Chondrocyte (in vitro differentiated cells): ENCODE data around the gene SMIM34. TPM values are rescaled to one million over a fixed set of nuclear protein-coding genes. Genes with fewer than 3 reads are reported as not detected.
"Not testable (repeated sequence)": the region's sequence is repeated elsewhere in the genome, so short reads cannot be mapped to it uniquely, and the experiment has no call there.

Experiments used
- DNase-seq: peaks from one replicate; pipeline ENCODE4 v3.0.0; 2021; ENCODE audit warnings: mixed read lengths, low spot score
- H3K27ac Mint-ChIP-seq: one replicate; pipeline ENCODE4 v1.8.0; 2021; ENCODE audit warnings: mild to moderate bottlenecking, moderate library complexity, mixed read lengths; ENCODE audit not compliant: unreplicated experiment
- H3K27me3 Mint-ChIP-seq: 2 replicates; pipeline ENCODE4 v1.8.0; 2021; ENCODE audit warnings: low read depth, mixed read lengths
- H3K36me3 Mint-ChIP-seq: 2 replicates; pipeline ENCODE4 v1.8.0; 2021; ENCODE audit warnings: low read depth, mixed read lengths
- H3K4me1 Mint-ChIP-seq: 2 replicates; pipeline ENCODE4 v1.8.0; 2021; ENCODE audit warnings: low read depth, mild to moderate bottlenecking, mixed read lengths
- H3K4me3 Mint-ChIP-seq: one replicate; pipeline ENCODE4 v1.8.0; 2021; ENCODE audit warnings: mild to moderate bottlenecking, moderate library complexity, mixed read lengths; ENCODE audit not compliant: unreplicated experiment
- H3K9me3 Mint-ChIP-seq: 2 replicates; pipeline ENCODE4 v1.8.0; 2021; ENCODE audit warnings: low read depth, mixed read lengths
- total RNA-seq: library from RNA; stranded (reverse); gene quantifications from 3 replicates; pipeline ENCODE4 v1.2.1, GENCODE V29; 2021

The SMIM34 gene
- total RNA-seq, 1 donor from 2014 or later = not detected

- H3K36me3 Mint-ChIP-seq, H3K27me3 Mint-ChIP-seq, H3K4me3 Mint-ChIP-seq, H3K9me3 Mint-ChIP-seq, DNase-seq, H3K27ac Mint-ChIP-seq, H3K4me1 Mint-ChIP-seq: not testable (repeated sequence)
Measured at GRCh38 chr21:34406676-34407075, 17.1 kb downstream of the SMIM34 start.

GRCh38 chr21:34406102-34406501, 17.6 kb downstream of the SMIM34 start:
- H3K36me3 Mint-ChIP-seq, H3K4me1 Mint-ChIP-seq, H3K27ac Mint-ChIP-seq, DNase-seq, H3K27me3 Mint-ChIP-seq, H3K9me3 Mint-ChIP-seq, H3K4me3 Mint-ChIP-seq: not testable (repeated sequence)

- not testable (repeated sequence) for H3K4me1 Mint-ChIP-seq, H3K9me3 Mint-ChIP-seq, H3K4me3 Mint-ChIP-seq, H3K27me3 Mint-ChIP-seq, DNase-seq, H3K36me3 Mint-ChIP-seq, H3K27ac Mint-ChIP-seq
Measured at GRCh38 chr21:34405686-34406085, 18.1 kb downstream of the SMIM34 start.

GRCh38 chr21:34404742-34405141, 19.0 kb downstream of the SMIM34 start:
- H3K27ac Mint-ChIP-seq, H3K4me1 Mint-ChIP-seq, H3K9me3 Mint-ChIP-seq, DNase-seq, H3K27me3 Mint-ChIP-seq, H3K4me3 Mint-ChIP-seq, H3K36me3 Mint-ChIP-seq: not testable (repeated sequence)

- H3K36me3 Mint-ChIP-seq, H3K4me3 Mint-ChIP-seq, H3K9me3 Mint-ChIP-seq, H3K4me1 Mint-ChIP-seq, H3K27me3 Mint-ChIP-seq, DNase-seq, H3K27ac Mint-ChIP-seq: not testable (repeated sequence)
Measured at GRCh38 chr21:34400522-34400921, 23.2 kb downstream of the SMIM34 start.

GRCh38 chr21:34383724-34384415, 39.9 kb downstream of the SMIM34 start:
- not testable (repeated sequence) for H3K9me3 Mint-ChIP-seq, H3K27ac Mint-ChIP-seq, H3K27me3 Mint-ChIP-seq, H3K4me1 Mint-ChIP-seq, H3K36me3 Mint-ChIP-seq, H3K4me3 Mint-ChIP-seq, DNase-seq

GRCh38 chr21:34383138-34383537, 40.6 kb downstream of the SMIM34 start:
- H3K27me3 Mint-ChIP-seq, H3K27ac Mint-ChIP-seq, H3K9me3 Mint-ChIP-seq, DNase-seq, H3K4me3 Mint-ChIP-seq, H3K4me1 Mint-ChIP-seq, H3K36me3 Mint-ChIP-seq: not testable (repeated sequence)

- H3K27ac Mint-ChIP-seq, H3K4me3 Mint-ChIP-seq, H3K4me1 Mint-ChIP-seq, H3K9me3 Mint-ChIP-seq, H3K36me3 Mint-ChIP-seq, DNase-seq, H3K27me3 Mint-ChIP-seq: not testable (repeated sequence)
Measured at GRCh38 chr21:34375619-34375972, 48.2 kb downstream of the SMIM34 start.

GRCh38 chr21:34374940-34375618, 48.7 kb downstream of the SMIM34 start, which contains the start of gene SMIM11:
TSS of gene SMIM11 (plus strand) at chr21:34375507. CDS start at chr21:34379505, 3,998 bp downstream.
- not testable (repeated sequence) for H3K9me3 Mint-ChIP-seq, H3K36me3 Mint-ChIP-seq, H3K4me3 Mint-ChIP-seq, DNase-seq, H3K4me1 Mint-ChIP-seq, H3K27ac Mint-ChIP-seq, H3K27me3 Mint-ChIP-seq

GRCh38 chr21:34374462-34374861, 49.3 kb downstream of the SMIM34 start:
- DNase-seq, H3K27me3 Mint-ChIP-seq, H3K4me1 Mint-ChIP-seq, H3K36me3 Mint-ChIP-seq, H3K9me3 Mint-ChIP-seq, H3K27ac Mint-ChIP-seq, H3K4me3 Mint-ChIP-seq: not testable (repeated sequence)
